AG10803 (cell line): ENCODE measurements around the gene RAVER1.

Experiments used
- DNase-seq: peaks from one replicate; pipeline ENCODE4 v3.0.0; 2010; ENCODE audit warnings: low read depth
- H3K4me3 ChIP-seq: 2 replicates; pipeline ENCODE4 v1.5.1; 2011; ENCODE audit warnings: mild to moderate bottlenecking, low read length, control low read depth
- CTCF ChIP-seq: conservative IDR thresholded peaks from 2 replicates; pipeline ENCODE4 v1.5.1; 2011; ENCODE audit warnings: mild to moderate bottlenecking, low read length, control low read depth, inconsistent platforms

The RAVER1 gene

GRCh38 chr19:10268071-10268470 is 65.3 kb downstream of the RAVER1 start:
- no peak for TF ChIP-seq CTCF
- DNase-seq = no peak
- H3K4me3 ChIP-seq = no peak overlapping the region

- H3K4me3 ChIP-seq = no peak overlapping the region
- DNase-seq = no peak
- TF ChIP-seq CTCF = no peak
Measured at GRCh38 chr19:10266706-10267105, 66.6 kb downstream of the RAVER1 start.
